Testis (tissue), 2 donors: Measurements from ENCODE around the gene RABEP2.

Source experiments
- CTCF ChIP-seq, 3 experiments: fragments of 450-650 bp in 2 of 3; fragments of 200-600 bp in 1 of 3; sonication (generic) in 1 of 3; IDR thresholded peaks; one replicate each; pipeline ENCODE4 v1.5.1; 2016 to 2019; ENCODE audit warnings: antibody characterized with exemption in 3 of 3, mild to moderate bottlenecking in 2 of 3, moderate library complexity in 1 of 3
- POLR2A ChIP-seq: fragments of 450-650 bp; IDR thresholded peaks from one replicate; pipeline ENCODE4 v1.6.1; 2017; ENCODE audit warnings: antibody characterized with exemption, mild to moderate bottlenecking, moderate library complexity

DNA sequence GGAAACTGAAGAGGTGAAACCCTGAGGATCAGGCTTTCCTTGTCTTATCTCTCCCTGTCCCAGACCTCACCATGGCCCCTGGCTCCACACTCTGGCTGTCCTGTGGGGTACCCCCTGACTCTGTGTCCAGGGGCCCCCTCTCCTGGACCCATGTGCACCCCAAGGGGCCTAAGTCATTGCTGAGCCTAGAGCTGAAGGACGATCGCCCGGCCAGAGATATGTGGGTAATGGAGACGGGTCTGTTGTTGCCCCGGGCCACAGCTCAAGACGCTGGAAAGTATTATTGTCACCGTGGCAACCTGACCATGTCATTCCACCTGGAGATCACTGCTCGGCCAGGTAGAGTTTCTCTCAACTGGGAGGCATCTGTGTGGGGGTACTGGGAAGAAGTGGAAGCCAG, 8.1 kb upstream of the RABEP2 start:
- TF ChIP-seq CTCF (IDR thresholded peaks at IDR 0.05) (no peak), POLR2A (no peak)
